Measurements from ENCODE around the gene COL17A1. TPM values are rescaled to one million over a fixed set of nuclear protein-coding genes. Genes with fewer than 3 reads are reported as not detected.

Gene COL17A1
- total RNA-seq, 4 donors from 2014 or later: under 0.01 to 0.59 (median 0.22) TPM; not detected in 1

DNA sequence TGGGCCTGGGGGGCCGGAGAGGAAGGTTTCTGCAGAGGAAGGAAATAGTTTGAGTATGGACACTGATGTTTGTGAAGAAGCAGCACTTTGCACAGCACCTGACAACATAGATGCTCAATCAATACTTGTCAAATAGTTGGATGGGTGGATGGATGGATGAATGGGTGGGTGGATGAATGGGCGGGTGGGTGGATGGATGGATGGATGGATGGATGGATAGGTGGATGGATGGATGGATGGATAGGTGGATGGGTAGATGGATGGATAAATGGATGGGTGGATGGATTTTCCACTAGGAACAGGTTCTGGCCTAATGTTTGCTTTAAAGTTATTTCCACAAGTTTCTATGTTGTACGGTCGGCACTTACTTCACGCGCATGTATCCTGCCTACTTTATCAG, 45.3 kb downstream of the COL17A1 start:
- no peak for DNase-seq (ENCODE audit: low spot score in 2 of 2)
- Histone ChIP-seq H3K36me3 (no peaks in the 10 kb centered on the region), H3K27ac (no peak overlapping the region), H3K27me3 (no peaks in the 10 kb centered on the region), H3K9me3 (no peaks in the 10 kb centered on the region), H3K4me1 (no peaks in the 10 kb centered on the region), H3K4me3 (no peak overlapping the region)
- 56% methylated on average over 6 of the region's 6 CpGs for WGBS, 2 donors
- TF ChIP-seq EP300 (IDR thresholded peaks at IDR 0.05) (no peak), POLR2A (IDR thresholded peaks at IDR 0.05) (no peak)
- TF ChIP-seq, protein P1, sequence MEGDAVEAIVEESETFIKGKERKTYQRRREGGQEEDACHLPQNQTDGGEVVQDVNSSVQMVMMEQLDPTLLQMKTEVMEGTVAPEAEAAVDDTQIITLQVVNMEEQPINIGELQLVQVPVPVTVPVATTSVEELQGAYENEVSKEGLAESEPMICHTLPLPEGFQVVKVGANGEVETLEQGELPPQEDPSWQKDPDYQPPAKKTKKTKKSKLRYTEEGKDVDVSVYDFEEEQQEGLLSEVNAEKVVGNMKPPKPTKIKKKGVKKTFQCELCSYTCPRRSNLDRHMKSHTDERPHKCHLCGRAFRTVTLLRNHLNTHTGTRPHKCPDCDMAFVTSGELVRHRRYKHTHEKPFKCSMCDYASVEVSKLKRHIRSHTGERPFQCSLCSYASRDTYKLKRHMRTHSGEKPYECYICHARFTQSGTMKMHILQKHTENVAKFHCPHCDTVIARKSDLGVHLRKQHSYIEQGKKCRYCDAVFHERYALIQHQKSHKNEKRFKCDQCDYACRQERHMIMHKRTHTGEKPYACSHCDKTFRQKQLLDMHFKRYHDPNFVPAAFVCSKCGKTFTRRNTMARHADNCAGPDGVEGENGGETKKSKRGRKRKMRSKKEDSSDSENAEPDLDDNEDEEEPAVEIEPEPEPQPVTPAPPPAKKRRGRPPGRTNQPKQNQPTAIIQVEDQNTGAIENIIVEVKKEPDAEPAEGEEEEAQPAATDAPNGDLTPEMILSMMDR (IDR thresholded peaks at IDR 0.05): no peak

DNA sequence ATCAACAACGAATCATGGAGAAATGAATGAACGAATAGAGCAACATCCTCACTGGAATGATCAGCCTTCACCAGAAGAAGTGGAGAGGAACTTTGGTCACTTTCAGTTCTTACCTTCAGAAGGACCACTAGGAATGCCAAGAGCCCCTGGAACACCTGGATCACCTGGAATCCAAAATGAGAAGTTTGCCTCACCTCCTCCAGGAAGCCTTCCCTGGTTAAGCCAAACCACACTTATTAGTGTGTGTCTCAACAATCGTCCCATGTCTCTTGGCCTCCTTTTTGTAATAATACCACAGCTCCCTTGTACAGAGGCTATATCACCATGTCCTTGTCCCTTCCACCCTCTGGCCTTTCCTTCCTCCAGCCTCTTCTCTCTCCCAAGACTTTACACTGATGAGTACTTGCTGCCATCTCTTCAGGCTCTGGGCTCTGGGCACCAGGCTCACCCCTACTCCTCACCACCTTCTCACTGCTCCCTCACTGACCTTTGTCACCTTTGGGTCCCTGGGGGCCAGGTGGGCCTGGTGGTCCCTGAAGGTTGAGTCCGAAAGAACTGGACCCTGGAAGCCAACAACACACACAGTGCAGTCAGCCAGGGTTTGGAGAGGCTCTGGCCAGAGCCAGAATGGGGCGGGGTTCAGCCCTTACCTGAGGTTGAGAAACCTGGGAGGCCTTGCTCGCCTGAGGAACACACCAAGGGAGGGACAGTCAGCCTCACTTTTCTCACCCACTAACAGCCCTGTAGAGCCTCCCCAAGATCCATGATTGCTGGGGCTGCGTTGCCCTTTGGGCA, 46.5 kb downstream of the COL17A1 start:
- Histone ChIP-seq H3K9me3 (no peaks in the 10 kb centered on the region), H3K4me3 (no peak overlapping the region), H3K27me3 (no peaks in the 10 kb centered on the region), H3K27ac (no peak overlapping the region), H3K36me3 (no peaks in the 10 kb centered on the region), H3K4me1 (no peaks in the 10 kb centered on the region)
- DNase-seq (ENCODE audit: low spot score in 2 of 2): no peak
- 92 to 95% methylated on average over 7 of the region's 7 CpGs for WGBS, 2 donors
- no peak for TF ChIP-seq POLR2A (IDR thresholded peaks at IDR 0.05)

DNA sequence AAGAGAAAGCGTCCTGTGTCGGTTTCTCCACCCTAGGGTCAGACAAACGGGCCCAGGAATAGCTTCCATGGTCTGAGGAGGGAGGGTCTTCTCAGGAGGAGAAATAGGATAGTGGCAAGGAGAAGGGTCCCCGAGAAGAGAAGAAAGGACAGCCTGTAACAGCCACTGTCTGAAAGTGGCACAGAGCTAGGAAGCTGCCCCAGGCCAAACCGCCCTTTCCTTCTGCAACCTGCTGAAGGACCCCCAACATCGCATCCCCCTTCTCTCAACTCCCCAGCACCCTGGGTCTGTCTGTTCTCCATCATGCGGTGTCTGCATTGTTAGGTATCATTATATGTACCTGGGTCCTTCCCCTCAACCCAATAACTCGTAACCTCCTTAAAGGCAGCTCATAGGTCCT, 47.1 kb downstream of the COL17A1 start:
- WGBS, 2 donors: 73 to 84% methylated on average over 8 of the region's 8 CpGs
- no peak overlapping the region for H3K27ac ChIP-seq
- H3K9me3 ChIP-seq: no peaks in the 10 kb centered on the region
- H3K36me3 ChIP-seq: peaks cover 0 to 4% (median 0%) of the 10 kb centered on the region in 3 donors
- no peak overlapping the region for H3K4me3 ChIP-seq
- no peak for TF ChIP-seq EP300 (IDR thresholded peaks at IDR 0.05)
- TF ChIP-seq, protein P1 (IDR thresholded peaks at IDR 0.05): no peak
- no peak for TF ChIP-seq POLR2A (IDR thresholded peaks at IDR 0.05)
- H3K4me1 ChIP-seq: no peaks in the 10 kb centered on the region
- no peaks in the 10 kb centered on the region for H3K27me3 ChIP-seq
- DNase-seq (ENCODE audit: low spot score in 2 of 2): no peak

DNA sequence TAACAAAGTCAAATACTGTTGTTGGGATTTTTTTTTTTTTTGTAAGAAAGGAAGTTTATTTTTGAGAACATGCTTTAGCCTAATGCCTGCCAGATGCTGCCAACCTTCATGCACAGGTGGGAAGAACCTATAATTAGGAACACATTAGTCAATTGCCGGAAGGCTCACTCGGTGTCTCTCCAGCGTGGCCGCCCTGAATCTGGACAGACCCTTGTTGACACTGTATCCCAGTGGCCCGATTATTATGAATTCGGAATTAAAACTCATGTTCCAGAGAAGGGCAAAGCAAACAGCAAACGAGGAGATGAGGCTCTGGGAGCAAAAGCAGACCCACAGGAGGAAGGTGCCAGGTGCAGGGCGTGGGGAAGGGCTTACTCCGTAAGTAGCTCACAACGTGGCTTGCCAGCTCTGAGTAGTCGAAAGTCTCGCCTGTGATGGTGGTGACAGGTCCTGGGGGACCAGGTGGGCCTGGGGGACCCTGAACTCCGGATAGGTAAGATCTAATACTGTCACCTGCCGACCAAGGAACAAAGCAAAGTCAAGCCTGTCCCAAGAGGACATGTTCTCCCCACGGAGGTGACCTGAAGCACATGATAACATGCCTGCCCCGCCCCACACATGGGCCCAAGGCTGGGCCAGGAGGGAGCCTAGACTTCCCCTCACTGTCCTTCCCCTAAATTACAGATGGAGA, 48.3 kb downstream of the COL17A1 start:
- Histone ChIP-seq H3K27ac (no peak overlapping the region), H3K27me3 (no peaks in the 10 kb centered on the region), H3K4me1 (no peaks in the 10 kb centered on the region), H3K4me3 (no peak overlapping the region), H3K9me3 (no peaks in the 10 kb centered on the region), H3K36me3 (peaks cover 0 to 12% (median 0%) of the 10 kb centered on the region in 3 donors)
- 69 to 70% methylated on average over 16 of the region's 16 CpGs for WGBS, 2 donors
- DNase-seq (ENCODE audit: low spot score in 2 of 2): no peak
- no peak for TF ChIP-seq EP300 (IDR thresholded peaks at IDR 0.05)
- TF ChIP-seq POLR2A (IDR thresholded peaks at IDR 0.05): no peak
- TF ChIP-seq, protein P1 (IDR thresholded peaks at IDR 0.05): no peak

DNA sequence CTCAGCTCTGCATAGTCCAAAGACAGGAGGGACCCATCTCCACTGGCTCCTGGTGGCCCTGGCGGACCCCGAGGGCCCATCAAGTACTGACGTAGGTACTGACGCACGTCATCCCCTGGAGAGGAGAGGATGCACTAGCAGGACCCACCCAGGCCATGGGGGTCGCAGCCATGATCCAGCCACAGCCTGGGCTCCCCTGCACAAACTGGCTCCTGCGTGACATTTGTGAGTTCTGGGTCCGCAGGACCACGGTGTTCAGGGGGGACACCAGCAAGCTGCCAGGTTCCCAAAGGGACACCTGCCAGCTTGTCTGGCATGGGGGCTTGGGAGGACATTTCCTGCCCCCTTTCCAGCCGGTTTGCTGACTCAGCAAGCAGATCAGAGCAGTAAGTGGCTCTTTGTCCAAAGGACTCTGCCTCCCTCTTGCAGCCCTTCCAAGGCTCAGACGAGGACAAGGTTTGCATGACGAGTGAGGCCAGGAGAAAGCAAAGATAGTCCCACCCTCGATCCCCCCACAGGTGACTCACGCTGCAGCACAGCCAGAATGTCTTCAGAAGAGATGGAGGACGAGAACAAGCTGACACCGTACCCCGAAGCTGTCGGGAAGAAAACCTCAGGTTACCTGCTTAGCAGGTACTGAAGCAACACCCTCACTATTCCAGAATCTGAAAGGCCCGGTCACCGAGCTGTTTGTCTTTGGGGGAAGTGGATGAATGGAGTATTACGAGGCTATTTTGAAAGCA, 49.0 kb downstream of the COL17A1 start:
- no peak overlapping the region for H3K4me3 ChIP-seq
- H3K36me3 ChIP-seq: peaks cover 0 to 19% (median 0%) of the 10 kb centered on the region in 3 donors
- H3K9me3 ChIP-seq: no peaks in the 10 kb centered on the region
- 68 to 76% methylated on average over 16 to 21 of the region's 21 CpGs for WGBS, 2 donors
- no peaks in the 10 kb centered on the region for H3K27me3 ChIP-seq
- TF ChIP-seq, protein P1 (IDR thresholded peaks at IDR 0.05): no peak
- TF ChIP-seq POLR2A (IDR thresholded peaks at IDR 0.05) (no peak), EP300 (IDR thresholded peaks at IDR 0.05) (no peak)
- H3K27ac ChIP-seq: no peak overlapping the region
- no peak for DNase-seq (ENCODE audit: low spot score in 2 of 2)
- H3K4me1 ChIP-seq: no peaks in the 10 kb centered on the region
